ENCODE measurements around the gene TRIB2.

TRIB2 gene

GRCh38 chr2:12754643-12755042 lies 37.9 kb downstream of the TRIB2 start:
- no peak for DNase-seq

- DNase-seq: no peak
These were observed 38.6 kb downstream of the TRIB2 start for GRCh38 chr2:12755384-12755783.

DNA sequence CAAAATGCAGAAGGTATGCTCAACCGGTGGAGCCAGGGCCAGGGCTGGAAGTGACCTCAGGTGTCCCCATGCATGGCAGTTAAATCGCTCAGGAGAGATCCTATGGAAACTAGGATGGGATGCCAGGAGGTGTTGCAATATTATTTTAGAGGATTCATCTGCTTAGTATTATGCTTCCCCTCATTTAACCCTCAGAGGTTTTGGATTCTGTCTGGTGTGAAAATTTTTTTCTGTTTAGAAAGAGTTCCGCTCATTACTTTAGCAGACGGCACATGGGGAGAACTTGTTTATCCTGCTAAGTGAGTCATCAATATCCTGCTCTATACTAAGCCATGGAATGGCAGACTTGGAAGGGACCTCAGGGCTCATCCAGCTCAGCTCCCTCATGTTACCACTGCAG lies 42.5 kb downstream of the TRIB2 start:
- DNase-seq: no peak

DNA sequence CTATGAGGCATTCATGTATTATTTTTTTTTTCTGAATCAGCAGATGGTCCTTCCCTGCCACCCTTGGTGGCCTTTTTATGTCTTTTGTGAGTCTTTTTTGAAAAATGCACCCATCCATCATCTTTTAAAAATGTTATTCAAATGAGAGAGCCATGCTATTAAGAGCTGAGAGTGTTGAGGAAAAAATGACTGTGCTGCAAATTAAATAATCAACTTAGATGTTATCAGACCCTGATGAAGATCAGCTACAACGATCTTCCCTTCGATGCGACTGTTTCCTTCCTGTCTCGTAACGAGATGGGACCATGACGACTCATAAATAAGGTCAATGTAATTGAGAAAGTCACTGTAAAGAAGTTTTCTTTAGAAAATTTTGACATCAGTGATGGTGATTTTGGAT lies 44.4 kb downstream of the TRIB2 start:
- DNase-seq: no peak

GRCh38 chr2:12762337-12762736 lies 45.6 kb downstream of the TRIB2 start:
- DNase-seq: no peak

DNA sequence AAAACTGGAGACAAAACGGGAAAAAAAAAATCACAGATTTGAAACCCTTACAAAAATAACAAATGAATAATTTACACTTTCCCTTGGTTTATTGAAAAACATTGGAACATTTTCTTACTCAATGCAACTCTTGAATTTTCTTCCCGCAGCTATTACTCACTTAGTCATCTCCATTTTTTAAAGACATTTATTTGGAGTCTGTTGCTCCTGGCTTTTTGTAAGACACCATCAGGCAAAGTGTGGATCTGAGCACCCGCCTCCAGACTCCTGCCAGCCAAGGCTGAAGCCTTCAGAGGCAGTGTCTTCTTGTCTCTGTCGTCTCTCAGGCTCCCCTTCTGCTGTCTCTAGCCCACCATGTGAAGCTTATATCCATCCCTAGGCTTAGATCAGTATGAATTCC lies 46.2 kb downstream of the TRIB2 start:
- DNase-seq: no peak

- no peak for DNase-seq
These were observed 46.8 kb downstream of the TRIB2 start for GRCh38 chr2:12763486-12763885.

DNA sequence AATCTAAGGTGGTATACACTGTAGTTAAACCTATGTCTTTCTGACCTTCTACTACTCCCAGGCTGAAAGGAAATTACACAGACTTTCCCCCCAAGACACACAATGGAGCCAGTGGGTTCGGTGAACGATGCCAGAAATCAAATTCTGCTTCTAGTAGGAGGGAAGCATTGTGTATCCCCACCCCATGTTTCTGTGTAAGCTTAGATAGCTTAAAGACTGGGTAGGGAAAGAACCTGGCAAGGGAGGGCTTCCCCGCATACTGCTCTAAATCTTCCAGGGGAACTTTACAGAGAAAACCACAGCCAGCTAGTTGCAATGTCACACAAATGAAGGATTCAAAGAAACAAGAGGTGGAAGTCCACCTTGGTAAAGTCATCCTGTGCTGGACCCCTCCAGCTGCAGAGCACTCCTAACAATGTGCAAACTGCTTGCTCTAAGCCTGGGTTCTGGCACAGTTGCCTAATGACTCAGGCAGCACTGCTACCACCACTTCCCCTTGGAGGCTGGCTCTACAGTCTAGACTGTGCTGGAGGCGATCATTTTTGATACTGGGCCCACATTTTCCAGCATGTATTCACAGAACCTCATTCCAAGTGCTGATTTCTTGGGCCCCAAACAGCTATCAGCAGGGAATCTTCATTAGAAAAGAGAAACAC lies 47.5 kb downstream of the TRIB2 start:
- no peak for DNase-seq

GRCh38 chr2:12764849-12765605 lies 48.3 kb downstream of the TRIB2 start:
- DNase-seq: no peak

DNA sequence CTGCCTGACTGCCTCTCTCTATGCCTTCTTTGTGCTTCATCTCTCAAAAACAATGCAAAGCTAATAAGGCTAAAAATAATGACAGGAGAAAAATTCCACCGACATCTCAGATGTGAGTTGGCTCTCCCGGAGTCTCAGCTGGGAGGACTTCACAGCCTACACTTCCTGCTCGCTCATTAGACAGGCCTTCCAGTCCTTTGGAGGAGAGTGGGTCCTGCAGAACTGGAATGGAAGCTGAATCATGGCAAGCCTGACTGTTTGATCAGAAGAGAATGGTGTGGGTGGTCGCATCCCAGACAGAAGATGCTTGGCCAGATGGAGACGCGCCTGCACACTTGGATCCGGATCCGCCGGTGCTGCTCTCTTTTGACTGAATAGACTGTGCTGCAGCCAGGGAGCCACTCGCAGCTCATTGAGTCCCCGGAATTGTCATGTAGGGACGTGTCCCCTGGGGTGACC lies 49.7 kb downstream of the TRIB2 start:
- no peak for DNase-seq

- DNase-seq: no peak
These were observed 50.8 kb downstream of the TRIB2 start for GRCh38 chr2:12767541-12767940.

DNA sequence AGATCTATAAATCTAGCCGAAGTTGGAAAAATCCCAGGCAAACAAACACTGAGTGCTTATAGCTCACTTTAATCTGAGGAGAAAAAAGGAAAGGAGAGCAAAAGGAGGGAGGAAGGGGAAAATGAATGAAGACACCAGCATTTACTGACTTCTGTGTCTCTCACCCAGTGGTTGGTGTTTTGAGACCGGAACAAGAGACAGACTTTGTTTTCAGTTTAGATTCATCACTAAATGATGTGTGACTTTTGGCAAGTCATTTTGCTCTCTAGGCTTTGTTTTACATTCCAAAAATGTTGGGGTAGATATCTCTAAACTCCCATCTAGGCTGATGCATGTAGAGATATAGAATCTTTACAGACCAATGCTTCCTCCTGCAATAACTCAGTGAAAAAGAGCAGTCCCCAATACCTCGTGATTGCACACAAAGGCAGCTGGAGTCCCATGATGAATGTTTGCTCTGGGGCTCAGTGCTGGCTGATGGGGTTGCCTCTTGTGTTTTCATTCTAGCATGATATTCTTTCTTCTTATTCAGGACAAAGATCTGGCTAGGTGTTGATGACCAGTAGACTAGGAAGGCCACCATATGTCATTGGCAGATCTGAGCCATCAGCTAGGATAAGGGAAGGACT lies 51.4 kb downstream of the TRIB2 start:
- no peak for DNase-seq

- DNase-seq: no peak
These were observed 52.9 kb downstream of the TRIB2 start for GRCh38 chr2:12769492-12770105.

GRCh38 chr2:12770300-12770968 lies 53.7 kb downstream of the TRIB2 start:
- no peak for DNase-seq

- no peak for DNase-seq
These were observed 54.4 kb downstream of the TRIB2 start for GRCh38 chr2:12771154-12771553.

DNA sequence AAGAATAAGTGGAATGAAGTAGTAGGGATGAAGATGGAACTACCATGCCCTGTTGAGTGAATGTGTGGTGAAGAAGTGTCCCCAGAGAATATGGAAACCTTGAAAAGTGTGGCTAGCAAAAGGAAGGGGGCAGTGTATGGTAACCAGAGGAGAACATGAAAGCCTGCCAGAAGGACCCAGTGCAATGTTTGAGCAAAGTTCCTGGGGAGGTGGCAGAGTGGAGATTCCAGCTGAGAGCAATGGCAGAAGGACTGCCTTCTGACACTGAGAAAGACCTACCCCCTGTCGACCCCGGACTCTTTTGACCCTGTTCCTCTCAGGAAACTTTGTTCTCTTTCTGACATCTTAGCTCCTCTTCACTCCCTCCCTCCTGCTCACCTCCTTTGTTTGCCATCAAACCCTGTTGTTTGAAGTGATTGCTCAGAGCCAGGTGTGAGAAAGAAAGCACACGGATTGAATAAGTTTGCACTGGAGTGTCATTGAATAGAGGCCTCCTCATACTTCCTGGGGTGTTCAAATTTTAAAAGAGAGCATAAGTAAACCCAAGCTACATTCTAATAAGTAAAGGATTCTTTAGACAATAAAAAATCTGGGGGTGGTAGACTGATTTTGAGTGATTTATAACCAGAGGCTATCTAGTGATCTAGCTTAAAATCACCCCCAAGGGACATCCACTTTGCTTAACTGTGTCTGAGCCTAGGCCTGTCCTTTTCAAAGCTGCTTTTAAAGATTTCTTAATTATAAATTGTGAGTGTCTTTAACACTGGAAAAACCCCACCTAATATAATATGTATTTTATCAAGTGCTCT lies 57.1 kb downstream of the TRIB2 start:
- DNase-seq: no peak

GRCh38 chr2:12774395-12774727 lies 57.6 kb downstream of the TRIB2 start:
- no peak for DNase-seq

DNA sequence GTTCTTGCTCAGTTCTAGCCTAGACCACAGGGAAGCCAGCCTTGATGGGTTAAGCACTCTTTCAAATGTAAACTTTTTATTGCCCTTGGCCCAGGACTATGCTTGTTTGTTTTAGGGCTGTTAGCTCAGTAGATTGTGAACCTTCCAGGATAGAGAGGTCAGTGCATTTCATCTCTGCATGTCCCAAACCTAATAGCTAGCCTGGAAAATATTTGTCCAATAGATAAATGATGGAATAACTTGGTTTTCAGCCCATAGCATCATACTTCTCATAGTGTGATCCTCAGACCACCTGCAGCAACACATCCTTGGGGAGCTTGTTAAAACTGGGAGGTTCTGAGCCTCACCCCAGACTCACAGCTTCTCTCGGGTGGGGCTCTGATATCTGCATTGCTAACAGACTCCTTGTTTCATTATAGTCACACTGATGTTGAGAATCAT lies 59.8 kb downstream of the TRIB2 start:
- DNase-seq: no peak

DNA sequence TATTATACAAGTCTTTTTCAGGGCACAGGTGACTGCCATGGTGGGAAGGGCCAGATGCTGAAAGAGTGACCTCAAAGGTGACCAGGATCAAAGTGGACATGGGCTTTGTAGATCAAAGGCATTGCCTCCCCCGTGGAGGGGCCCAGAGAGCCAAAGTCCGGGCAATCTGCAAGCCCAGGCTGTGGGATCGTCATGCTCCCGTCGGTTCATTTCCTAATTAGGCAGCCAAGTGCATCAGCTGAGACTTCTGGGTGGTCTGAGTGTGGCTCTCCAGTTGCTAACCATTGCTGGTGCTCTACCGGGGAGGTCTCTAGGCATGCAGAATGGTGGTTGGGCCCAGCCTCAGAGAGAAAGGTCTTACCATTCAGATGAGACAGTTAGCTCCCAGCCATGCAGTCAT lies 61.6 kb downstream of the TRIB2 start:
- no peak for DNase-seq

GRCh38 chr2:12778811-12779579 lies 62.3 kb downstream of the TRIB2 start:
- no peak for DNase-seq

- DNase-seq: no peak
These were observed 64.6 kb downstream of the TRIB2 start for GRCh38 chr2:12781329-12781728.
